ENCODE data around the gene SLC2A9.
A peak's percentile ranks its signal among the peaks of the same experiment; 100 is the strongest.

SLC2A9 gene

GRCh38 chr4:10008609-10009005 lies 12.7 kb downstream of the SLC2A9 start:
- no peaks in the 10 kb centered on the region for H3K36me3 ChIP-seq (replicated peaks; ENCODE audit: insufficient read depth, low read length)
- no peaks in the 10 kb centered on the region for H4K20me1 ChIP-seq (ENCODE audit: insufficient read depth, low read length)
- no peaks in the 10 kb centered on the region for H3K27me3 ChIP-seq (replicated peaks; ENCODE audit: insufficient read depth, low read length)
- H3K9ac ChIP-seq (ENCODE audit: low read length), result no peak overlapping the region
- H3K4me2 ChIP-seq (ENCODE audit: low read depth, low read length), result no peak overlapping the region
- H3K4me3 ChIP-seq (ENCODE audit: low read length), result no peak overlapping the region
- no peaks in the 10 kb centered on the region for H3K9me2 ChIP-seq (replicated peaks; ENCODE audit: insufficient read depth, low read length)
- peaks cover 27% of the 10 kb centered on the region for H3K4me1 ChIP-seq (ENCODE audit: low read length)
- H3F3A ChIP-seq (ENCODE audit: insufficient read depth, low read length), result peaks cover 10% of the 10 kb centered on the region
- H3K79me2 ChIP-seq (ENCODE audit: low read length), result no peaks in the 10 kb centered on the region
- DNase-seq, result no peak
- H3K27ac ChIP-seq (ENCODE audit: low read length), result no peak overlapping the region
- no peak for TF ChIP-seq CTCF (IDR thresholded peaks at IDR 0.05; ENCODE audit: low read length)
- no peaks in the 10 kb centered on the region for H3K9me3 ChIP-seq (replicated peaks; ENCODE audit: insufficient read depth, low read length)
- H2AFZ ChIP-seq (ENCODE audit: low read length), result no peak overlapping the region

- H3K9ac ChIP-seq (ENCODE audit: low read length), result no peak overlapping the region
- H3K4me1 ChIP-seq (ENCODE audit: low read length), result peaks cover 22% of the 10 kb centered on the region
- H3K27me3 ChIP-seq (replicated peaks; ENCODE audit: insufficient read depth, low read length), result no peaks in the 10 kb centered on the region
- no peak for DNase-seq
- no peaks in the 10 kb centered on the region for H3K9me2 ChIP-seq (replicated peaks; ENCODE audit: insufficient read depth, low read length)
- H4K20me1 ChIP-seq (ENCODE audit: insufficient read depth, low read length), result no peaks in the 10 kb centered on the region
- H3K79me2 ChIP-seq (ENCODE audit: low read length), result no peaks in the 10 kb centered on the region
- no peak overlapping the region for H3K4me3 ChIP-seq (ENCODE audit: low read length)
- H3K36me3 ChIP-seq (replicated peaks; ENCODE audit: insufficient read depth, low read length), result no peaks in the 10 kb centered on the region
- TF ChIP-seq EZH2 (optimal IDR thresholded peaks at IDR 0.05; ENCODE audit: low read depth, low read length), result no peak
- no peak for TF ChIP-seq CTCF (IDR thresholded peaks at IDR 0.05; ENCODE audit: low read length)
- no peak for TF ChIP-seq EZH2phosphoT487 (IDR thresholded peaks at IDR 0.05; ENCODE audit: low read length)
- peaks cover 10% of the 10 kb centered on the region for H3F3A ChIP-seq (ENCODE audit: insufficient read depth, low read length)
- no peak overlapping the region for H2AFZ ChIP-seq (ENCODE audit: low read length)
- peak overlapping the region; percentile 44; the same call in 1 of the 2 replicates for H3K27ac ChIP-seq (ENCODE audit: low read length)
- no peaks in the 10 kb centered on the region for H3K9me3 ChIP-seq (replicated peaks; ENCODE audit: insufficient read depth, low read length)
- H3K4me2 ChIP-seq (ENCODE audit: low read depth, low read length), result peak overlapping the region; percentile 31; the same call in 1 of the 2 replicates
Observed at GRCh38 chr4:10007793-10008608, 13.3 kb downstream of the SLC2A9 start.

GRCh38 chr4:10007436-10007740 lies 13.9 kb downstream of the SLC2A9 start:
- H2AFZ ChIP-seq (ENCODE audit: low read length), result no peak overlapping the region
- H3K4me1 ChIP-seq (ENCODE audit: low read length), result peaks cover 22% of the 10 kb centered on the region
- no peak for DNase-seq
- H3K27ac ChIP-seq (ENCODE audit: low read length), result peak overlapping the region; percentile 44; the same call in 1 of the 2 replicates
- peak overlapping the region; percentile 31; the same call in 1 of the 2 replicates for H3K4me2 ChIP-seq (ENCODE audit: low read depth, low read length)
- no peak overlapping the region for H3K9ac ChIP-seq (ENCODE audit: low read length)
- H3K9me2 ChIP-seq (replicated peaks; ENCODE audit: insufficient read depth, low read length), result no peaks in the 10 kb centered on the region
- no peaks in the 10 kb centered on the region for H4K20me1 ChIP-seq (ENCODE audit: insufficient read depth, low read length)
- TF ChIP-seq EZH2 (optimal IDR thresholded peaks at IDR 0.05; ENCODE audit: low read depth, low read length), result no peak
- TF ChIP-seq CTCF (IDR thresholded peaks at IDR 0.05; ENCODE audit: low read length), result no peak
- TF ChIP-seq EZH2phosphoT487 (IDR thresholded peaks at IDR 0.05; ENCODE audit: low read length), result no peak
- peaks cover 10% of the 10 kb centered on the region for H3F3A ChIP-seq (ENCODE audit: insufficient read depth, low read length)
- H3K27me3 ChIP-seq (replicated peaks; ENCODE audit: insufficient read depth, low read length), result no peaks in the 10 kb centered on the region
- H3K4me3 ChIP-seq (ENCODE audit: low read length), result no peak overlapping the region
- no peaks in the 10 kb centered on the region for H3K36me3 ChIP-seq (replicated peaks; ENCODE audit: insufficient read depth, low read length)
- H3K9me3 ChIP-seq (replicated peaks; ENCODE audit: insufficient read depth, low read length), result no peaks in the 10 kb centered on the region
- no peaks in the 10 kb centered on the region for H3K79me2 ChIP-seq (ENCODE audit: low read length)
